HL-60 (cell line): Measurements from ENCODE around the gene GNAS.

Source experiments
- GABPA ChIP-seq: IDR thresholded peaks from 2 replicates; pipeline ENCODE4 v1.6.1; 2012; ENCODE audit warnings: low read depth
- POLR2AphosphoS5 ChIP-seq: IDR thresholded peaks from 2 replicates; pipeline ENCODE4 v1.6.1; 2012; ENCODE audit warnings: low read depth
- SPI1 ChIP-seq: IDR thresholded peaks from 2 replicates; pipeline ENCODE4 v1.6.1; 2012; ENCODE audit warnings: low read depth, mild to moderate bottlenecking, borderline replicate concordance
- TF ChIP-seq, protein P1 (sequence below): IDR thresholded peaks from one replicate; pipeline ENCODE4 v1.5.1; 2011; ENCODE audit warnings: low read length, control low read depth, inconsistent platforms; ENCODE audit not compliant: insufficient read depth
- TF ChIP-seq, protein P2 (sequence below): IDR thresholded peaks from 2 replicates; pipeline ENCODE4 v1.6.1; 2012; ENCODE audit warnings: low read depth; ENCODE audit not compliant: insufficient replicate concordance

DNA sequence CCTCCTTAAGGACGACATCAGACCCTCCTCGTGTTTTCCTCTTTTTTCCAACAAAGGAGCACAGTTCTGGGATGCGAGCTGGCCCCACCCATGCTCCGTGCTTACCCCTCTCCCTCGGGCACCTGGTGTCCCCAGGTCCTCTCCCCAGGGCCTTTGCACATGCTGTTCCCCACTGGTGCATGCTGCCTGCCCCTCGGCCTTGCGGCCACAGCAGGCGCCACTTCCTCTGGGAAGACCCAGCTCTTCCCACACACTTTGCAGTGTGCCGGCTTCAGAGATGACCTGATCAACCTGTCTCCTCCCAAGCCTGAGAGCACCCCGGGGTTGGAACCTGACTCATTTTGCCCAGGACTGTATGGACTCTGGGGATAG lies 41.7 kb upstream of the GNAS start:
- TF ChIP-seq, protein P1, sequence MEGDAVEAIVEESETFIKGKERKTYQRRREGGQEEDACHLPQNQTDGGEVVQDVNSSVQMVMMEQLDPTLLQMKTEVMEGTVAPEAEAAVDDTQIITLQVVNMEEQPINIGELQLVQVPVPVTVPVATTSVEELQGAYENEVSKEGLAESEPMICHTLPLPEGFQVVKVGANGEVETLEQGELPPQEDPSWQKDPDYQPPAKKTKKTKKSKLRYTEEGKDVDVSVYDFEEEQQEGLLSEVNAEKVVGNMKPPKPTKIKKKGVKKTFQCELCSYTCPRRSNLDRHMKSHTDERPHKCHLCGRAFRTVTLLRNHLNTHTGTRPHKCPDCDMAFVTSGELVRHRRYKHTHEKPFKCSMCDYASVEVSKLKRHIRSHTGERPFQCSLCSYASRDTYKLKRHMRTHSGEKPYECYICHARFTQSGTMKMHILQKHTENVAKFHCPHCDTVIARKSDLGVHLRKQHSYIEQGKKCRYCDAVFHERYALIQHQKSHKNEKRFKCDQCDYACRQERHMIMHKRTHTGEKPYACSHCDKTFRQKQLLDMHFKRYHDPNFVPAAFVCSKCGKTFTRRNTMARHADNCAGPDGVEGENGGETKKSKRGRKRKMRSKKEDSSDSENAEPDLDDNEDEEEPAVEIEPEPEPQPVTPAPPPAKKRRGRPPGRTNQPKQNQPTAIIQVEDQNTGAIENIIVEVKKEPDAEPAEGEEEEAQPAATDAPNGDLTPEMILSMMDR: no peak
- no peak for TF ChIP-seq POLR2AphosphoS5
- TF ChIP-seq, protein P2, sequence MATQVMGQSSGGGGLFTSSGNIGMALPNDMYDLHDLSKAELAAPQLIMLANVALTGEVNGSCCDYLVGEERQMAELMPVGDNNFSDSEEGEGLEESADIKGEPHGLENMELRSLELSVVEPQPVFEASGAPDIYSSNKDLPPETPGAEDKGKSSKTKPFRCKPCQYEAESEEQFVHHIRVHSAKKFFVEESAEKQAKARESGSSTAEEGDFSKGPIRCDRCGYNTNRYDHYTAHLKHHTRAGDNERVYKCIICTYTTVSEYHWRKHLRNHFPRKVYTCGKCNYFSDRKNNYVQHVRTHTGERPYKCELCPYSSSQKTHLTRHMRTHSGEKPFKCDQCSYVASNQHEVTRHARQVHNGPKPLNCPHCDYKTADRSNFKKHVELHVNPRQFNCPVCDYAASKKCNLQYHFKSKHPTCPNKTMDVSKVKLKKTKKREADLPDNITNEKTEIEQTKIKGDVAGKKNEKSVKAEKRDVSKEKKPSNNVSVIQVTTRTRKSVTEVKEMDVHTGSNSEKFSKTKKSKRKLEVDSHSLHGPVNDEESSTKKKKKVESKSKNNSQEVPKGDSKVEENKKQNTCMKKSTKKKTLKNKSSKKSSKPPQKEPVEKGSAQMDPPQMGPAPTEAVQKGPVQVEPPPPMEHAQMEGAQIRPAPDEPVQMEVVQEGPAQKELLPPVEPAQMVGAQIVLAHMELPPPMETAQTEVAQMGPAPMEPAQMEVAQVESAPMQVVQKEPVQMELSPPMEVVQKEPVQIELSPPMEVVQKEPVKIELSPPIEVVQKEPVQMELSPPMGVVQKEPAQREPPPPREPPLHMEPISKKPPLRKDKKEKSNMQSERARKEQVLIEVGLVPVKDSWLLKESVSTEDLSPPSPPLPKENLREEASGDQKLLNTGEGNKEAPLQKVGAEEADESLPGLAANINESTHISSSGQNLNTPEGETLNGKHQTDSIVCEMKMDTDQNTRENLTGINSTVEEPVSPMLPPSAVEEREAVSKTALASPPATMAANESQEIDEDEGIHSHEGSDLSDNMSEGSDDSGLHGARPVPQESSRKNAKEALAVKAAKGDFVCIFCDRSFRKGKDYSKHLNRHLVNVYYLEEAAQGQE: no peak
- no peak for TF ChIP-seq GABPA
- TF ChIP-seq SPI1: no peak
